Upper lobe of left lung (tissue), 6 donors: ENCODE results near the gene SYT5. TPM values are rescaled to one million over a fixed set of nuclear protein-coding genes. Genes with fewer than 3 reads are reported as not detected.
A peak's percentile ranks its signal among the peaks of the same experiment; 100 is the strongest.

Experiments used
- ATAC-seq, 2 donors: fragments of 200-7000 bp; cut with Tn5 transposase; one replicate each; pipeline ENCODE4 v1.9.1; 2022; ENCODE audit warnings: mild to moderate bottlenecking in 2 of 2, moderate library complexity in 2 of 2; ENCODE audit not compliant: low FRiP score in 2 of 2
- DNase-seq, 2 donors: peaks; one replicate each; pipeline ENCODE4 v3.0.0-alpha.2; 2019 to 2020
- H3K27ac ChIP-seq, 4 donors: fragments of 200-600 bp; sonication (generic); one replicate each; pipeline ENCODE4 v1.5.1; 2016 to 2019
- H3K27me3 ChIP-seq, 4 donors: fragments of 200-600 bp; sonication (generic); one replicate each; pipeline ENCODE4 v1.5.1; 2017 to 2019
- H3K36me3 ChIP-seq, 4 donors: fragments of 200-600 bp; sonication (generic); one replicate each; pipeline ENCODE4 v1.5.1; 2016 to 2019
- H3K4me1 ChIP-seq, 4 donors: fragments of 200-600 bp; sonication (generic); one replicate each; pipeline ENCODE4 v1.5.1; 2018 to 2019
- H3K4me3 ChIP-seq, 4 donors: fragments of 200-600 bp; sonication (generic); one replicate each; pipeline ENCODE4 v1.5.1; 2017 to 2019; ENCODE audit warnings: mild to moderate bottlenecking in 2 of 4, moderate library complexity in 1 of 4
- H3K9me3 ChIP-seq, 4 donors: fragments of 200-600 bp; sonication (generic); one replicate each; pipeline ENCODE4 v1.5.1; 2018 to 2019
- CTCF ChIP-seq, 6 experiments: fragments of 450-650 bp in 4 of 6; fragments of 200-600 bp in 2 of 6; sonication (generic) in 2 of 6; IDR thresholded peaks; one replicate each; pipeline ENCODE4 v1.5.1; 2016 to 2019; ENCODE audit warnings: antibody characterized with exemption in 6 of 6
- EP300 ChIP-seq, 4 donors: sonication (generic); formaldehyde crosslinking; IDR thresholded peaks; one replicate each; pipeline ENCODE4 v1.5.1; 2017; ENCODE audit warnings: antibody characterized with exemption in 4 of 4, control low read depth in 2 of 4
- POLR2A ChIP-seq, 4 donors: fragments of 450-650 bp; IDR thresholded peaks; one replicate each; pipeline ENCODE4 v1.5.1; 2016 to 2017; ENCODE audit warnings: antibody characterized with exemption in 4 of 4, mild to moderate bottlenecking in 2 of 4
- POLR2AphosphoS5 ChIP-seq, 2 donors: sonication (generic); formaldehyde crosslinking; IDR thresholded peaks; one replicate each; pipeline ENCODE4 v1.5.1; 2017; ENCODE audit warnings: antibody characterized with exemption in 2 of 2
- WGBS, 2 donors: methylation state at CpG; one replicate each; pipeline ENCODE4 v1.1.5; 2017 to 2018; 5-methylcytosine and 5-hydroxymethylcytosine counted together
- total RNA-seq, 6 donors: library from RNA; depleted of rRNA in 4 of 6; stranded (reverse); fragments of >200 nt in 4 of 6; gene quantifications; one replicate each; pipeline versions ENCODE4 v1.1.0 to v1.2.1, GENCODE V29; 2016 to 2021
- donor health status: DM: no; HTN: no; CAD: no; lungs with moderate emphysema.
- donor health status: DM: no; HTN: yes; CAD: no; lungs with severe emphysema.

SYT5 gene
- total RNA-seq, 6 donors from 2014 or later = 0.11 to 0.91 TPM; not detected in 4

- 3 to 7% methylated on average over 16 to 30 of the region's 34 CpGs for WGBS, 2 donors
- Histone ChIP-seq H3K4me3 (peak overlapping the region; percentile 29 to 60 (median 49)), H3K4me1 (peaks cover 4 to 21% (median 9%) of the 10 kb centered on the region in 4 donors), H3K27ac (no peak overlapping the region), H3K36me3 (no peaks in the 10 kb centered on the region), H3K9me3 (no peaks in the 10 kb centered on the region), H3K27me3 (peaks cover 0 to 44% (median 18%) of the 10 kb centered on the region in 4 donors)
- TF ChIP-seq CTCF (IDR thresholded peaks at IDR 0.05) (peak in 2 of 6 experiments; percentile 15 to 47), POLR2A (IDR thresholded peaks at IDR 0.05) (no peak), POLR2AphosphoS5 (IDR thresholded peaks at IDR 0.05) (no peak)
- peak; percentile 56 to 92 for ATAC-seq
- DNase-seq = peak; percentile 66 to 86
These were observed 14.0 kb downstream of the SYT5 start for GRCh38 chr19:55165952-55166529.

GRCh38 chr19:55161571-55162322 lies 18.3 kb downstream of the SYT5 start:
- no peak for ATAC-seq
- no peak overlapping the region for H3K27ac ChIP-seq
- peaks cover 2 to 24% (median 5%) of the 10 kb centered on the region in 4 donors for H3K4me1 ChIP-seq
- no peaks in the 10 kb centered on the region for H3K9me3 ChIP-seq
- peaks cover 0 to 49% (median 20%) of the 10 kb centered on the region in 4 donors for H3K27me3 ChIP-seq
- peak in 1 of 2 donors; percentile 74 for DNase-seq
- no peak for TF ChIP-seq POLR2A (IDR thresholded peaks at IDR 0.05)
- no peak for TF ChIP-seq POLR2AphosphoS5 (IDR thresholded peaks at IDR 0.05)
- TF ChIP-seq EP300 (IDR thresholded peaks at IDR 0.05) = no peak
- no peak for TF ChIP-seq CTCF (IDR thresholded peaks at IDR 0.05)
- no peaks in the 10 kb centered on the region for H3K36me3 ChIP-seq
- WGBS, 2 donors = 32 to 34% methylated on average over 28 to 54 of the region's 61 CpGs
- H3K4me3 ChIP-seq = no peak overlapping the region

- Histone ChIP-seq H3K27ac (no peak overlapping the region), H3K36me3 (no peaks in the 10 kb centered on the region), H3K4me3 (no peak overlapping the region), H3K9me3 (no peaks in the 10 kb centered on the region), H3K4me1 (peaks cover 4 to 24% (median 7%) of the 10 kb centered on the region in 4 donors), H3K27me3 (peaks cover 0 to 49% (median 21%) of the 10 kb centered on the region in 4 donors)
- no peak for ATAC-seq
- TF ChIP-seq CTCF (IDR thresholded peaks at IDR 0.05) = no peak
- TF ChIP-seq POLR2A (IDR thresholded peaks at IDR 0.05) = no peak
- TF ChIP-seq POLR2AphosphoS5 (IDR thresholded peaks at IDR 0.05) = no peak
- no peak for TF ChIP-seq EP300 (IDR thresholded peaks at IDR 0.05)
- WGBS, 2 donors = 11% methylated on average over 31 of the region's 32 CpGs; no CpG with 5 or more reads in 1 of the 2 donors
- DNase-seq = no peak
These were observed 19.1 kb downstream of the SYT5 start for GRCh38 chr19:55160986-55161365.

- 4 to 12% methylated on average over 6 to 32 of the region's 33 CpGs for WGBS, 2 donors
- TF ChIP-seq POLR2A (IDR thresholded peaks at IDR 0.05) (no peak), POLR2AphosphoS5 (IDR thresholded peaks at IDR 0.05) (no peak), CTCF (IDR thresholded peaks at IDR 0.05) (peak; percentile 72 to 92 (median 84)), EP300 (IDR thresholded peaks at IDR 0.05) (no peak)
- H3K27me3 ChIP-seq = peaks cover 0 to 45% (median 20%) of the 10 kb centered on the region in 4 donors
- ATAC-seq (peak; percentile 89 to 92), DNase-seq (peak; percentile 89 to 97)
- no peak overlapping the region for H3K4me3 ChIP-seq
- H3K36me3 ChIP-seq = no peaks in the 10 kb centered on the region
- no peaks in the 10 kb centered on the region for H3K9me3 ChIP-seq
- peaks cover 3 to 22% (median 7%) of the 10 kb centered on the region in 4 donors for H3K4me1 ChIP-seq
- H3K27ac ChIP-seq = no peak overlapping the region
These were observed 19.7 kb downstream of the SYT5 start for GRCh38 chr19:55160128-55160985.
